ENCODE data around the gene KIF3A.
A peak's percentile ranks its signal among the peaks of the same experiment; 100 is the strongest.

KIF3A gene

GRCh38 chr5:132778129-132778528 lies 40.8 kb upstream of the KIF3A start:
- DNase-seq (ENCODE audit: insufficient read length, low spot score) (no peak), FAIRE-seq (peak; percentile 70)

DNA sequence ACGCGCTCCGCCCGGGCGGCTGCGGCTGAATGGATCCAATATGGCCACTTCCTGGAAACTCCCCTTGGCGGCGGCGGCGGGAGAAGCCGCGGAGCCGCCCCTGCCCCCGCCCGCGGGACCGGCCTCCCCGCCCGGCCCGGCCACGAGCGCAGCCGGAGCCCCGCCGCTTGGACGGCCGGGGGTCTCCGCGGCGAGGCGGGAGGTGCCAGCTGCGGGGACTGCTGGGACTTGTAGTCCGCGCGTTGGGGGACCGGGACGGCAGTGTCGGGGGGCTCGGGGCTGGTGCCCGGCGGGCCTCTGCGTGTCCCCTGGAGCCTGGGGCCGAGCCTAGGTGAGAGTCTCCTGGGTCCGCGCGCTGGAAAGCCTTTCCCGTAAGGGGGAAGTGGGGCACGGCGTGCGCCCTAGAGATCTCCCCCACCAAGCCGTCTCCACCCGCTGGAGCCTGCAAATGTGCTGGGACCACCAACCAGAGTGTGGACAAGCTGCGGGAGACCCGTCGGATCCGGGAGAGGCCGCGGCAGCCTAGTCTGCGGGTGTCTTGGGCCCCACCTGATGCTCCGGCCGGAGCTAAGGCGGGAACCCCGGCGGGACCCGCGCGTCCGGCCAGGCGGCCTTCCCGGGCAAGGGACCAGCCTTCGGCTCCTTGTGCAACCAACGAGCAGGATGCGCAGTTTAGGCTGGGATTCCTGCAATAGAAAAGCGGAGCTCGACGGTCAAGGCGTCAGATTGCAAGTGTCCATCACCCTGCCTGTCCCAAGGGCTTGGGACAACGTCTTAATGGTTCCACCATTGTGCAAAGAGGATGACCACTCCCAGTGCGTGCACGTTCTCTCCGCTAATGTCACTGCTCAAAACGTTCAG lies 40.1 kb upstream of the KIF3A start, which contains the start of gene SEPTIN8:
TSS of gene SEPTIN8 (minus strand) at position 31 of the 861 bp plus-strand sequence. CDS start 102 bp downstream, outside the sequence.
- TF ChIP-seq SPI1 (IDR thresholded peaks at IDR 0.05; ENCODE audit: low read depth, low read length) (no peak), POLR2AphosphoS5 (IDR thresholded peaks at IDR 0.05; ENCODE audit: low read depth, low read length) (no peak), TAF1 (IDR thresholded peaks at IDR 0.05; ENCODE audit: low read depth, low read length) (peak; percentile 23; the same call in 1 of the 2 replicates), PAX5 (IDR thresholded peaks at IDR 0.05; ENCODE audit: insufficient read depth, low read length, severe bottlenecking) (peak; percentile 64), POLR2A (IDR thresholded peaks at IDR 0.05; ENCODE audit: low read depth, low read length) (no peak; the same call in 1 of the 2 replicates), POU2F2 (IDR thresholded peaks at IDR 0.05; ENCODE audit: low read depth, low read length) (no peak)
- FAIRE-seq (no peak), DNase-seq (ENCODE audit: insufficient read length, low spot score) (peak; percentile 80)

More at GRCh38 chr5:132778129-132778528, 40.8 kb upstream of the KIF3A start:
- TF ChIP-seq POLR2A (IDR thresholded peaks at IDR 0.05; ENCODE audit: low read depth, low read length) = no peak
- TF ChIP-seq SPI1 (IDR thresholded peaks at IDR 0.05; ENCODE audit: low read depth, low read length) = no peak
- no peak for TF ChIP-seq POLR2AphosphoS5 (IDR thresholded peaks at IDR 0.05; ENCODE audit: low read depth, low read length)
- no peak for TF ChIP-seq POU2F2 (IDR thresholded peaks at IDR 0.05; ENCODE audit: low read depth, low read length)
- TF ChIP-seq PAX5 (IDR thresholded peaks at IDR 0.05; ENCODE audit: insufficient read depth, low read length, severe bottlenecking) = no peak
- TF ChIP-seq TAF1 (IDR thresholded peaks at IDR 0.05; ENCODE audit: low read depth, low read length) = no peak

DNA sequence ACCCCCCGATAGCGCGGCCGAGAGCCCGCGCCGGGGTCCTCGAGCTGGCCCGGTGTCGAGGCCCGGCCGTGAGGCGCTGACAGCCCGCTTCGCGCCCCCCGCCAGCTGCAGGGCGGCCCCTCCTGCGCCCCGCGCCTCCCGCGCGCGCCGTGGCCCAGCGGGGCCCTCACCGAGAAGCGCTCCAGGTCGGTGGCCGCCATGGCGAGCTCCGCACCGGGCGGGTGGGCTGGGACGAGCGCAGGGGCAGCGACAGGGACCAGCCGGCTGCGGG lies 39.5 kb upstream of the KIF3A start:
- DNase-seq (ENCODE audit: insufficient read length, low spot score) (no peak), FAIRE-seq (no peak)
- TF ChIP-seq SPI1 (IDR thresholded peaks at IDR 0.05; ENCODE audit: low read depth, low read length) (no peak), POU2F2 (IDR thresholded peaks at IDR 0.05; ENCODE audit: low read depth, low read length) (no peak), POLR2A (IDR thresholded peaks at IDR 0.05; ENCODE audit: low read depth, low read length) (no peak), PAX5 (IDR thresholded peaks at IDR 0.05; ENCODE audit: insufficient read depth, low read length, severe bottlenecking) (no peak), POLR2AphosphoS5 (IDR thresholded peaks at IDR 0.05; ENCODE audit: low read depth, low read length) (no peak), TAF1 (IDR thresholded peaks at IDR 0.05; ENCODE audit: low read depth, low read length) (no peak)

DNA sequence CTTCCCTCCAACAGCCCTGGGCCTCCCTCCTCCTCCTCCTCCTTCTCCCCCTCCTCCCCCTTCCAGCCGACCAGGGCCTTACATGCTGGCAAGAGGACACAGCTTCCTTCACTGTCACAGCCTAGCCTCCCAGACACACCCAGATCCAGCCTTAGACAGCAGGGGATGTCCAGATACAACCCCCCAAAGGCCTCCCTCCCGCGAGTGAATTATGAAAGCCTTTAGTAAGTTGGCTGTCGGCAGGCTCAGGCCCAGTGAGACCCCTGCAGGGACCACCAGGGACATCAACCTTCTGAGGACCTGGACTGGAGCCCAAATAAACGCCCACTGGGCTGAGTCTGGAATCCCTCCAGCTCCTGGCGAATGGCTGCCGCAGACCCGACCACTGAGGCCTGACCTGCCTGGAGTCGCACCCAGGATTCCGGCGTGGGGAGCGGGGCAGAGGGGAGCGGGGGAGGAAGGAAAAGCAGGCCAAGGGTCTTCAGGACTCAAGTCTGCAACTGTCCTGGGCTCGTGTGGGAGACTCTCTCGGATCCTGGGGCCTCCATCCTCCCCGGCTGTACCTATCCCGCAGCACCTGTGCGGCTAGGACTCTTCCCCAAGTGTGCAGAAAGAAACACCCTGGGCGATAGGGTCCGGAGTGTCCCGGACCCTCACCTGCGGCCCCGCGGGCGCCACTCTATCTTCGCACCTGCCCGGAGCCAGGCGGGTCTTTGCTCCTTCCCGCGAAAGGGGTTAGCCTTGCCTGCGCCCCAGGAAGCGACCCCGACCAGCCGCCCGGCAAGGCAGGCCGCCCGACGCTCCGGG lies 39.0 kb upstream of the KIF3A start:
- FAIRE-seq (no peak), DNase-seq (ENCODE audit: insufficient read length, low spot score) (no peak)
- no peak for TF ChIP-seq POLR2A (IDR thresholded peaks at IDR 0.05; ENCODE audit: low read depth, low read length)
- TF ChIP-seq TAF1 (IDR thresholded peaks at IDR 0.05; ENCODE audit: low read depth, low read length) = no peak
- TF ChIP-seq PAX5 (IDR thresholded peaks at IDR 0.05; ENCODE audit: insufficient read depth, low read length, severe bottlenecking) = no peak
- TF ChIP-seq POU2F2 (IDR thresholded peaks at IDR 0.05; ENCODE audit: low read depth, low read length) = no peak
- no peak for TF ChIP-seq POLR2AphosphoS5 (IDR thresholded peaks at IDR 0.05; ENCODE audit: low read depth, low read length)
- no peak for TF ChIP-seq SPI1 (IDR thresholded peaks at IDR 0.05; ENCODE audit: low read depth, low read length)

DNA sequence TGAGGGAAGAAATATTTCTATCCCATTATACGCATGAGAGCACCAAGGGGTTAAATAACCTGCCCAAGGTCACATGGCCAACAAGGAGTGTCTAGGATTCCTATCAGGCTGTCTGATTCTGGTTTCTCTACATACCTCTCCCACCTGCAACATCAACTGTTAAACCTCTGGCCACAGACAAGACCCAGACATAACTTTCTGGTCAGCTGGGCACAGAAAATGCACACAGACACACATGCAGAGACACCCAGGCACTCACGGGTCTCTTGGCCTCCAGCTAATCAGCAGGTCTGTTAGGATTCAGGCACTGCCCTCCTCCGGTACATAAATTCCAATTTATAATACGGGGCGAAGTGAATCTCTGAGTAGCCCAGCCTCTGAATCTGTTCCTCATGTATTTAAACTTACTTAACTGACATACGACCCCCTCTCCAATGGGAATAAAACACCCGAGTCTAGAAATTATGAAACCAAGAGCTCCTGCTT lies 38.2 kb upstream of the KIF3A start:
- no peak for DNase-seq (ENCODE audit: insufficient read length, low spot score)
- TF ChIP-seq POLR2AphosphoS5 (IDR thresholded peaks at IDR 0.05; ENCODE audit: low read depth, low read length) (no peak), POLR2A (IDR thresholded peaks at IDR 0.05; ENCODE audit: low read depth, low read length) (no peak), PAX5 (IDR thresholded peaks at IDR 0.05; ENCODE audit: insufficient read depth, low read length, severe bottlenecking) (no peak), POU2F2 (IDR thresholded peaks at IDR 0.05; ENCODE audit: low read depth, low read length) (no peak)
- FAIRE-seq = no peak

DNA sequence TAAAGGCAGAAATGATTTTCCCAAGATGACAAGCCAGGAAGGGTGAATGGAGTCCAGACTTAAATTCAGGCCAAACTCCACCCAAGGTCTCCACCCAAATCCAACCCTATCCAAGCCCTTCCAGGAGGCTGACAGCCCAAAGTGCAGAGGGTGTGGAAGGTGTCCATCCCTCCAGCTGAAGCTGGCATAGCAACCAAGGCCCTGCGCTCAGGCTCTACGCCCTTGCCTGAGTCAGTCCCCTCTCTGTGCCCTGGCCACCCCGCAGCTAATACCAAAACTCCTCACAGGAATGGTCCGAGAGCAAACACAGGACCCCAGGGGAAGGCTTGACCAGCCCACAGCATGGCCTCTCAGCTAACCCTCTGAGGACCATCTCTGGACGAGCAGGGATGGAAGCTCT lies 37.5 kb upstream of the KIF3A start:
- no peak for DNase-seq (ENCODE audit: insufficient read length, low spot score)
- no peak for TF ChIP-seq POLR2AphosphoS5 (IDR thresholded peaks at IDR 0.05; ENCODE audit: low read depth, low read length)
- TF ChIP-seq PAX5 (IDR thresholded peaks at IDR 0.05; ENCODE audit: insufficient read depth, low read length, severe bottlenecking) = no peak
- no peak for TF ChIP-seq POU2F2 (IDR thresholded peaks at IDR 0.05; ENCODE audit: low read depth, low read length)
- TF ChIP-seq POLR2A (IDR thresholded peaks at IDR 0.05; ENCODE audit: low read depth, low read length) = no peak
- no peak for TF ChIP-seq TAF1 (IDR thresholded peaks at IDR 0.05; ENCODE audit: low read depth, low read length)
- no peak for TF ChIP-seq SPI1 (IDR thresholded peaks at IDR 0.05; ENCODE audit: low read depth, low read length)
- no peak for FAIRE-seq

- TF ChIP-seq POLR2A (IDR thresholded peaks at IDR 0.05; ENCODE audit: low read depth, low read length) = no peak
- TF ChIP-seq TAF1 (IDR thresholded peaks at IDR 0.05; ENCODE audit: low read depth, low read length) = no peak
- no peak for TF ChIP-seq POU2F2 (IDR thresholded peaks at IDR 0.05; ENCODE audit: low read depth, low read length)
- TF ChIP-seq SPI1 (IDR thresholded peaks at IDR 0.05; ENCODE audit: low read depth, low read length) = no peak
- no peak for TF ChIP-seq POLR2AphosphoS5 (IDR thresholded peaks at IDR 0.05; ENCODE audit: low read depth, low read length)
- TF ChIP-seq PAX5 (IDR thresholded peaks at IDR 0.05; ENCODE audit: insufficient read depth, low read length, severe bottlenecking) = no peak
These were observed 37.1 kb upstream of the KIF3A start for GRCh38 chr5:132774406-132774805.

DNA sequence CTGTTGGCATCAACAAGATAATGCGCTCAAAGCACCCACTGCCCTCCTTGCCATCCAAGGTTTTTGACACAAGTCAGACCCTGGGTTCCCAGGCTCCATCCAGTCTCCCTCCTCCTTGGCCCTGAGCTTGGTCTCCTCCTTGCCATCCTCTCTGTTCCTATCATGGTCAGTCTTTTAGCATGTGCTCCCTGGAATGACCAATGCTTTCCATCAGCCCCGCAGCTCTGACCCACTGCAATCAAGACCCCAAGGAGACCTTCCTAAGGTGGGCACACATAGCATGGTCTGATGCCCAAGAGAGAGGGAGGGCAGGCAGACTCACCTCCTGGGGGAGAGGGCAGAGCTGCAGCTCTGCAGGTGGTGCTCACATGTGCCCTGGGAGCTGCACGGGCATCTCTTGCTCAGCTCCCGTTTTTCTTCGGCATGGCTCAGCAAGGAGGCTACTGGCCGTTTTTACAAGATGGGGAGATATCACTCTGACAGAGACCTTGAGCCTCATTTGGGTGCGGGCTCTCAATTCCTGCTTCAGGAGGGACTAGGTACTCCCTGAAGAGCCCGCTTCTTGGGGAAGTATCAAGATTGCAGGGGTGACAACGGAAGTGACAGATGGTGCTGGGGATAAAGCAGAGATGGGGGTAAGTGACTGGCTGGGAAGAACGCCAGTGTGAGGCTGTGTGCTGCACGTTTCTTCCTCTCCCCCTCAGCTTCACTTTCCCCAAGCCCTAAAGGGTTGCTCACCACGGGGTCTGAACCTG lies 36.4 kb upstream of the KIF3A start:
- TF ChIP-seq POU2F2 (IDR thresholded peaks at IDR 0.05; ENCODE audit: low read depth, low read length) = no peak
- TF ChIP-seq POLR2A (IDR thresholded peaks at IDR 0.05; ENCODE audit: low read depth, low read length) = no peak
- TF ChIP-seq PAX5 (IDR thresholded peaks at IDR 0.05; ENCODE audit: insufficient read depth, low read length, severe bottlenecking) = no peak
- TF ChIP-seq POLR2AphosphoS5 (IDR thresholded peaks at IDR 0.05; ENCODE audit: low read depth, low read length) = no peak
- TF ChIP-seq TAF1 (IDR thresholded peaks at IDR 0.05; ENCODE audit: low read depth, low read length) = no peak
- TF ChIP-seq SPI1 (IDR thresholded peaks at IDR 0.05; ENCODE audit: low read depth, low read length) = no peak
- DNase-seq (ENCODE audit: insufficient read length, low spot score) (no peak), FAIRE-seq (no peak)

More at GRCh38 chr5:132774406-132774805, 37.1 kb upstream of the KIF3A start:
- DNase-seq (ENCODE audit: insufficient read length, low spot score) (no peak), FAIRE-seq (no peak)
